Fibroblast of lung (primary cell): Measurements from ENCODE around the gene NEK8. TPM values are rescaled to one million over a fixed set of nuclear protein-coding genes. Genes with fewer than 3 reads are reported as not detected.

Experiments used
- DNase-seq, 2 donors: peaks; one replicate each; pipeline versions ENCODE4 v3.0.0 to v3.0.0-alpha.2; 2010; ENCODE audit warnings: low read depth in 2 of 2
- H2AFZ ChIP-seq: 2 replicates; pipeline ENCODE4 v1.5.1; 2012; ENCODE audit warnings: low read length, control low read depth, inconsistent platforms
- H3K27ac ChIP-seq: 2 replicates; pipeline ENCODE4 v1.5.1; 2011; ENCODE audit warnings: low read length, control low read depth; ENCODE audit not compliant: insufficient read depth
- H3K27me3 ChIP-seq: 2 replicates; pipeline ENCODE4 v1.5.1; 2011; ENCODE audit warnings: mild to moderate bottlenecking, low read length; ENCODE audit not compliant: control insufficient read depth, insufficient read depth
- H3K36me3 ChIP-seq: 2 replicates; pipeline ENCODE4 v1.5.1; 2011; ENCODE audit warnings: low read length; ENCODE audit not compliant: control insufficient read depth, insufficient read depth
- H3K4me1 ChIP-seq: 2 replicates; pipeline ENCODE4 v1.5.1; 2011; ENCODE audit warnings: low read length; ENCODE audit not compliant: control insufficient read depth, insufficient read depth; ENCODE audit errors: extremely low read depth
- H3K4me2 ChIP-seq: 2 replicates; pipeline ENCODE4 v1.5.1; 2011; ENCODE audit warnings: low read length, control low read depth; ENCODE audit not compliant: insufficient read depth; ENCODE audit errors: extremely low read depth
- H3K4me3 ChIP-seq, 4 experiments: fragments of 200-600 bp in 1 of 4; sonication (generic) in 1 of 4; replicated peaks in 1 of 4; 2 replicates each; pipeline ENCODE4 v1.5.1; 2011 to 2016; ENCODE audit warnings: low read length in 4 of 4, low read depth in 3 of 4, mild to moderate bottlenecking in 3 of 4, control low read depth in 2 of 4, inconsistent platforms in 1 of 4, mixed read lengths in 1 of 4; ENCODE audit not compliant: insufficient read depth in 1 of 4; ENCODE audit errors: control extremely low read depth in 1 of 4
- H3K79me2 ChIP-seq: 2 replicates; pipeline ENCODE4 v1.5.1; 2012; ENCODE audit warnings: mild to moderate bottlenecking, low read length, inconsistent platforms; ENCODE audit not compliant: control insufficient read depth, insufficient read depth
- H3K9ac ChIP-seq: 2 replicates; pipeline ENCODE4 v1.5.1; 2011; ENCODE audit warnings: mild to moderate bottlenecking, low read length, control low read depth; ENCODE audit not compliant: insufficient read depth
- H3K9me3 ChIP-seq: 2 replicates; pipeline ENCODE4 v1.5.1; 2012; ENCODE audit warnings: low read depth, low read length; ENCODE audit not compliant: control insufficient read depth, insufficient read depth
- H4K20me1 ChIP-seq: 2 replicates; pipeline ENCODE4 v1.5.1; 2011; ENCODE audit warnings: low read length; ENCODE audit not compliant: control insufficient read depth, insufficient read depth; ENCODE audit errors: extremely low read depth
- EZH2 ChIP-seq: IDR thresholded peaks from 2 replicates; pipeline ENCODE4 v1.5.1; 2012; ENCODE audit warnings: low read length, control low read depth, mild to moderate bottlenecking; ENCODE audit errors: missing control alignments
- polyA plus RNA-seq, 2 donors: library from polyadenylated mRNA; depleted of rRNA in 1 of 2; stranded (reverse) in 1 of 2; unstranded in 1 of 2; fragments of >200 nt; gene quantifications; 2 replicates each; pipeline ENCODE4 v1.2.1, GENCODE V29; 2011 to 2012; ENCODE audit warnings: missing spikeins in 1 of 2
- total RNA-seq: library from RNA; depleted of rRNA; stranded (reverse); fragments of >200 nt; gene quantifications from 2 replicates; pipeline ENCODE4 v1.2.1, GENCODE V29; 2014
- TF ChIP-seq, protein P1 (sequence below), 2 donors: IDR thresholded peaks in 1 of 2; conservative IDR thresholded peaks in 1 of 2; 1 replicate in 1 of 2; 2 replicates in 1 of 2; pipeline ENCODE4 v1.5.1; 2011 to 2012; ENCODE audit warnings: low read length in 2 of 2, control low read depth in 1 of 2, inconsistent platforms in 1 of 2, low read depth in 1 of 2, mild to moderate bottlenecking in 1 of 2

Gene NEK8
- total and polyA plus RNA-seq, 2 donors (not counting 1 experiment from before 2014, with no cell fraction given): 2.8 to 3.8 TPM

DNA sequence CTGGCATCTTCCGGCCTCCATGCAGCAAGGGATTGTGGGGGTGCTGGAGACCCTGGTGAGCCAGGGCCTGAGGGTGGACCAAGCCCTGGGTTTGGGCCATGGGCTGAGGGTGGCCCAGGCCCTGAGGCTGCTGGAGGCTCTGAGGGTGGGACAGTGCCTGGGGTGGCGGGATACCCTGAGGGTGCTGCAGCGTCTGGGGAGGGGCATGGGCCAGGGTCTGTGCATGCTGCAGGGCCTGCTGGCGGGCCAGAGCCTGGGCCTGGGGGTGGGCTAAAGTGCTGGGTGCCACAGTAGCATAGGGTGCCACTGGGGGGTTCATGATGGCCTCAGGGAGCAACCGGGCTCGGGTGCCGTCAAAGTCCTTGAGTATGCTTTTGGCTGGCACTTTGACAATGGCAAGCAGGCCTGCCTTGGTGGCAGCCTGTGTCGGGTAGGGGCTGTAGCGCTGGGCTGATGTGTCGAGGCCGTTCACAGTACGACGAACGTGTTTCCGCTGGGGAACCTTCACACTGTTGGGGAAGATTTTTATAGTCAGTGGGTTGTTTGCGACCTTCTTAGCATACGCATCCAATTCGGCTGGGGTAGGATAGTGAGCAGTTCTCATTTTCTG, 30.8 kb downstream of the NEK8 start:
- H3K36me3 ChIP-seq: peaks cover 14% of the 10 kb centered on the region
- DNase-seq: no peak
- TF ChIP-seq, protein P1, sequence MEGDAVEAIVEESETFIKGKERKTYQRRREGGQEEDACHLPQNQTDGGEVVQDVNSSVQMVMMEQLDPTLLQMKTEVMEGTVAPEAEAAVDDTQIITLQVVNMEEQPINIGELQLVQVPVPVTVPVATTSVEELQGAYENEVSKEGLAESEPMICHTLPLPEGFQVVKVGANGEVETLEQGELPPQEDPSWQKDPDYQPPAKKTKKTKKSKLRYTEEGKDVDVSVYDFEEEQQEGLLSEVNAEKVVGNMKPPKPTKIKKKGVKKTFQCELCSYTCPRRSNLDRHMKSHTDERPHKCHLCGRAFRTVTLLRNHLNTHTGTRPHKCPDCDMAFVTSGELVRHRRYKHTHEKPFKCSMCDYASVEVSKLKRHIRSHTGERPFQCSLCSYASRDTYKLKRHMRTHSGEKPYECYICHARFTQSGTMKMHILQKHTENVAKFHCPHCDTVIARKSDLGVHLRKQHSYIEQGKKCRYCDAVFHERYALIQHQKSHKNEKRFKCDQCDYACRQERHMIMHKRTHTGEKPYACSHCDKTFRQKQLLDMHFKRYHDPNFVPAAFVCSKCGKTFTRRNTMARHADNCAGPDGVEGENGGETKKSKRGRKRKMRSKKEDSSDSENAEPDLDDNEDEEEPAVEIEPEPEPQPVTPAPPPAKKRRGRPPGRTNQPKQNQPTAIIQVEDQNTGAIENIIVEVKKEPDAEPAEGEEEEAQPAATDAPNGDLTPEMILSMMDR (conservative IDR thresholded peaks at IDR 0.05 in 1 of 2, IDR thresholded peaks at IDR 0.05 in 1 of 2; ENCODE audit: low read depth in 1 of 2, low read length in 2 of 2): no peak
- no peak for TF ChIP-seq EZH2

DNA sequence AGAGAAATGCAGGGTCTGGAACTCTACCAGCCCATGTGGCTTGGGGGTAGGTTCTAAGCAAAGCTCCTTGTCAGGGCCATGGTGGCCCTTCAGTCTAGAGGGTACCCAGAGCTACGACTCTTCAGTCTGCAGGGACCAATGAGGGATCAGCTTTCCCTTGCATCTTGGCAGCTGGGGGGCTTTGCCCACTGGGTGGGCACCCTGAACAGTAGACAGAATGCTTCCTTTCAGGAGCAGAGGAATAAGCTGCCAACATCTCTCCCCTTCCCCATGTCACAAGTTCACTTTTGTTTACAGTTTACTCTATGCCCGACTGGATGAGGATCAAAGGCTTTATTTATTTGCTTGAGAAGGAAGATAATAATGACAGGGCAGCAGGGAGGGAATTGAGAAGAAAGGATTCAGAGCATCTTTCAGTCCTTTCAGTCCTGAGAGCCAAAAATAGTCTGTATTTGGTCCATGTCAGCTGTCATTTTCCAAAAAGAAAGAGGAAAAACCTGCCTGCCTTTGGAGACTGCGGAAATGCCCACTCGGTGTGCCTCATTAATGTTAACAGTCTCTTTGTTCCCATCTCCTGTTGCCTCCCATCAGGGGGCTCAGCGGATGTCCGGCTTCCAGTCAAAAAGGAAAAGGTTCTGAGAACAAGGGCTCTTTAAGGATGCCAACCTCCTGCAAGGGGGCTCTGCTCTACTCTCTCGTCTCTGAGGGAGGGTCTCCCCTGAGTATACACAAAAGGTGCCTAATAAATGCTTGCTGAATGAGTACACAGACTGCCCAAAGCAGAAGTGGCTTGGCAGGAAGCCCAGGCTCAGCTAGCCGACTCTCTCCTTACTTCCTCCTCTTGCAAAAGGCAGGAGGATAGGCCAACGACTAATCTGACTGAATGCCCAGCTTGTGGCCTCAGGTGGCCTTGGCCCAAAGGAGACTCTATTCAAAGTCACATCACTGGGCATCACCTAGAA, 32.3 kb downstream of the NEK8 start:
- H3K4me3 ChIP-seq: no peak overlapping the region
- H3K79me2 ChIP-seq: no peaks in the 10 kb centered on the region
- no peaks in the 10 kb centered on the region for H4K20me1 ChIP-seq
- H3K27me3 ChIP-seq: no peaks in the 10 kb centered on the region
- no peak overlapping the region for H3K9ac ChIP-seq
- peak; percentile 38 to 60 for DNase-seq
- no peak for TF ChIP-seq EZH2
- TF ChIP-seq, protein P1 (conservative IDR thresholded peaks at IDR 0.05 in 1 of 2, IDR thresholded peaks at IDR 0.05 in 1 of 2; ENCODE audit: low read depth in 1 of 2, low read length in 2 of 2): no peak
- H3K4me2 ChIP-seq: no peak overlapping the region
- H2AFZ ChIP-seq: no peak overlapping the region
- H3K9me3 ChIP-seq: no peaks in the 10 kb centered on the region
- H3K36me3 ChIP-seq: peaks cover 14% of the 10 kb centered on the region
- no peak overlapping the region for H3K27ac ChIP-seq
- H3K4me1 ChIP-seq: no peaks in the 10 kb centered on the region

More for the DNA sequence above, 30.8 kb downstream of the NEK8 start:
- Histone ChIP-seq H3K9me3 (no peaks in the 10 kb centered on the region), H3K79me2 (no peaks in the 10 kb centered on the region), H3K4me1 (peaks cover 2% of the 10 kb centered on the region), H3K4me2 (no peak overlapping the region), H3K27me3 (no peaks in the 10 kb centered on the region), H2AFZ (no peak overlapping the region), H3K9ac (no peak overlapping the region), H3K27ac (no peak overlapping the region), H4K20me1 (no peaks in the 10 kb centered on the region), H3K4me3 (no peak overlapping the region)

DNA sequence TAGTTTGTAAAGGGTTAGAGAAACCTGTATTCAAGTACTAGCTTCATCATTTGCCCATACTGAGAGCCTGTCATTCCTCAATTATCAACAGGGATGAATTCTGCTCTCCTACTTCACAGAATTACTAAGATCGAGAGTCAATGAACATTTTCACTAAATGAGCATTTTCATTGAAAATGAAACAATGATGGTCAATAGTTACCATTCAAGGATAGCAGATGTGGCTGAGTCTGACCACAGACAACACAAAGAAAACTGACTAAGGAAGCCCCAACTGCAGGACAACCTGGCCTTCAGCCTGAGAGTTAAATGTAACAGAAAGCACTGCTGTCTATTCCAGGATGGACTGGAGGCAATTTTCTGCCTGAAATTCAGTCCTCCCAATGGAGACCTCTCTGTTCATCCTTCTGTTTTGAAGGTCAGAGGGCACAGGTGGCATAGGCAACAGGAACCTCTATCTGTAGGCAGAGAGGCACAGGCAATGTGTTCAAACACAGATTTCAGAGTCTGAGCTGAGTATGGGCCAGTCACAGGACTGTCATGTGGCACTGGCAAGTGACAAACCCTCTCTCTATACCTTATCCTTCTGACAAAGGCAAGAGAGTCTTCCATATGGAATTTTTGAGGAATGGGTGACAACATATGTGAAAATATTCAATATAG, 34.7 kb downstream of the NEK8 start:
- H3K27ac ChIP-seq: no peak overlapping the region
- H3K36me3 ChIP-seq: peaks cover 12% of the 10 kb centered on the region
- H2AFZ ChIP-seq: no peak overlapping the region
- H4K20me1 ChIP-seq: no peaks in the 10 kb centered on the region
- no peaks in the 10 kb centered on the region for H3K27me3 ChIP-seq
- no peak overlapping the region for H3K9ac ChIP-seq
- H3K79me2 ChIP-seq: peaks cover 1% of the 10 kb centered on the region
- no peak for DNase-seq
- H3K9me3 ChIP-seq: no peaks in the 10 kb centered on the region
- TF ChIP-seq EZH2: no peak
- TF ChIP-seq, protein P1 (conservative IDR thresholded peaks at IDR 0.05 in 1 of 2, IDR thresholded peaks at IDR 0.05 in 1 of 2; ENCODE audit: low read depth in 1 of 2, low read length in 2 of 2): no peak
- H3K4me3 ChIP-seq: no peak overlapping the region
- H3K4me2 ChIP-seq: no peak overlapping the region
- H3K4me1 ChIP-seq: no peaks in the 10 kb centered on the region
